HFFc6 (cell line): Measurements from ENCODE around the gene CRMP1. TPM values are rescaled to one million over a fixed set of nuclear protein-coding genes. Genes with fewer than 3 reads are reported as not detected.

Source experiments
- DNase-seq: peaks from one replicate; pipeline ENCODE4 v3.0.0-alpha.2; 2018
- H3K27ac Mint-ChIP-seq: 2 replicates; pipeline ENCODE4 v1.8.0; 2020; ENCODE audit warnings: mild to moderate bottlenecking, mixed read lengths
- H3K27me3 Mint-ChIP-seq: 2 replicates; pipeline ENCODE4 v1.8.0; 2021; ENCODE audit warnings: mild to moderate bottlenecking, moderate library complexity, mixed read lengths; ENCODE audit not compliant: insufficient read depth
- H3K36me3 Mint-ChIP-seq: 2 replicates; pipeline ENCODE4 v1.8.0; 2021; ENCODE audit warnings: low read depth, mixed read lengths
- H3K4me1 Mint-ChIP-seq: 2 replicates; pipeline ENCODE4 v1.8.0; 2020; ENCODE audit warnings: low read depth, mixed read lengths
- H3K4me3 Mint-ChIP-seq: 2 replicates; pipeline ENCODE4 v1.8.0; 2020; ENCODE audit warnings: mild to moderate bottlenecking, moderate library complexity, mixed read lengths
- H3K9me3 Mint-ChIP-seq: 2 replicates; pipeline ENCODE4 v1.8.0; 2020; ENCODE audit warnings: mild to moderate bottlenecking, mixed read lengths
- total RNA-seq, 6 experiments: library from RNA; stranded (reverse); fragmentation: NEBNext Ultra II Directional; extraction: Animal tissue kit (Norgen Biotek cat#: 25700); gene quantifications; 2 replicates in 1 of 6; 3 replicates in 5 of 6; pipeline ENCODE4 v1.2.3, GENCODE V29; 2021
- TF ChIP-seq, protein P1 (sequence below): fragments of 200-600 bp; sonication (generic); IDR thresholded peaks from 2 replicates; pipeline ENCODE4 v1.5.0; 2021; ENCODE audit warnings: antibody characterized with exemption, mild to moderate bottlenecking

Gene CRMP1
- total RNA-seq, 6 experiments from 2014 or later, result not detected

DNA sequence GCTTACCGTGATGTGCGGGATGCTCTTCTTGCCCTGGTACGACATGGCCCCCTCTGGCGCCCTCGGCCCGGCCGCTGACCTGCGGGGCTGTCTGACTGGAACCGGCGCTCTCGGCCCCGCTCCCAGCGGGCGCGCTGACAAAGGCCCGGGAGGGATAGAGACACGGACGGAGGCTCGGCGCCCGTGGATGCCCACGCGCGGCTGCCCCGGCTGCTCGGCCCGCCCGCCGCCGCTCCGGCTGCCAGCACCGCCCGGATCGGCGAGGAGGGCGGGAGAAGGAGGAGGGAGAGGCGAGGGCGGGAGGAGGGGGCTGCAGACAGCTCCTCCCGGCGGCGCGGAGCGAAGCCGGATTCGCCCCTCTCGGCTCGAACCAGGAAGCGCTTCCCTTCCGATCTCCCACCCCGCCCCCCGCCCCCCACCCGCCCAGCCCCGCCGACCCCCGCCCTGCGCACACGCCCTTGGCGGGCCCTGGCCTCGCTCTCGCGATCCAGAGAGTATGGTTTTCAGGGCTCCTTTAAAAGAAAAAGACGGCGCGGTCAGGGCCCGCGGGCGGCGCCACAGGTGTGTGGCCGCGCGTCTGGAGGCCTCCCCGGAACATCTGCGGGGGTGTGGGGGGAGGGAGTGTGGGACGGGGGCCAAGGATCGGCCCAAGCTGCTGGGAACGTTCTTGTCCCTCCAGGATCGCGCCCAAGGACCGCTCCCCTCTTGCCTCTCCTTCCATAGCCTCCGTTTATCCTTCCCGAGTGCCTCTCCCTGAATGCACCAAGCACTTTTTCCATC, 4.5 kb downstream of the CRMP1 start:
- no peak for DNase-seq
- H3K27ac Mint-ChIP-seq, result no peak overlapping the region
- H3K27me3 Mint-ChIP-seq, result peaks cover 20% of the 10 kb centered on the region
- no peaks in the 10 kb centered on the region for H3K4me1 Mint-ChIP-seq
- no peak overlapping the region for H3K4me3 Mint-ChIP-seq
- TF ChIP-seq, protein P1, sequence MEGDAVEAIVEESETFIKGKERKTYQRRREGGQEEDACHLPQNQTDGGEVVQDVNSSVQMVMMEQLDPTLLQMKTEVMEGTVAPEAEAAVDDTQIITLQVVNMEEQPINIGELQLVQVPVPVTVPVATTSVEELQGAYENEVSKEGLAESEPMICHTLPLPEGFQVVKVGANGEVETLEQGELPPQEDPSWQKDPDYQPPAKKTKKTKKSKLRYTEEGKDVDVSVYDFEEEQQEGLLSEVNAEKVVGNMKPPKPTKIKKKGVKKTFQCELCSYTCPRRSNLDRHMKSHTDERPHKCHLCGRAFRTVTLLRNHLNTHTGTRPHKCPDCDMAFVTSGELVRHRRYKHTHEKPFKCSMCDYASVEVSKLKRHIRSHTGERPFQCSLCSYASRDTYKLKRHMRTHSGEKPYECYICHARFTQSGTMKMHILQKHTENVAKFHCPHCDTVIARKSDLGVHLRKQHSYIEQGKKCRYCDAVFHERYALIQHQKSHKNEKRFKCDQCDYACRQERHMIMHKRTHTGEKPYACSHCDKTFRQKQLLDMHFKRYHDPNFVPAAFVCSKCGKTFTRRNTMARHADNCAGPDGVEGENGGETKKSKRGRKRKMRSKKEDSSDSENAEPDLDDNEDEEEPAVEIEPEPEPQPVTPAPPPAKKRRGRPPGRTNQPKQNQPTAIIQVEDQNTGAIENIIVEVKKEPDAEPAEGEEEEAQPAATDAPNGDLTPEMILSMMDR, result no peak
- H3K9me3 Mint-ChIP-seq, result peaks cover 8% of the 10 kb centered on the region; the same call in 1 of the 2 replicates
- no peaks in the 10 kb centered on the region for H3K36me3 Mint-ChIP-seq

DNA sequence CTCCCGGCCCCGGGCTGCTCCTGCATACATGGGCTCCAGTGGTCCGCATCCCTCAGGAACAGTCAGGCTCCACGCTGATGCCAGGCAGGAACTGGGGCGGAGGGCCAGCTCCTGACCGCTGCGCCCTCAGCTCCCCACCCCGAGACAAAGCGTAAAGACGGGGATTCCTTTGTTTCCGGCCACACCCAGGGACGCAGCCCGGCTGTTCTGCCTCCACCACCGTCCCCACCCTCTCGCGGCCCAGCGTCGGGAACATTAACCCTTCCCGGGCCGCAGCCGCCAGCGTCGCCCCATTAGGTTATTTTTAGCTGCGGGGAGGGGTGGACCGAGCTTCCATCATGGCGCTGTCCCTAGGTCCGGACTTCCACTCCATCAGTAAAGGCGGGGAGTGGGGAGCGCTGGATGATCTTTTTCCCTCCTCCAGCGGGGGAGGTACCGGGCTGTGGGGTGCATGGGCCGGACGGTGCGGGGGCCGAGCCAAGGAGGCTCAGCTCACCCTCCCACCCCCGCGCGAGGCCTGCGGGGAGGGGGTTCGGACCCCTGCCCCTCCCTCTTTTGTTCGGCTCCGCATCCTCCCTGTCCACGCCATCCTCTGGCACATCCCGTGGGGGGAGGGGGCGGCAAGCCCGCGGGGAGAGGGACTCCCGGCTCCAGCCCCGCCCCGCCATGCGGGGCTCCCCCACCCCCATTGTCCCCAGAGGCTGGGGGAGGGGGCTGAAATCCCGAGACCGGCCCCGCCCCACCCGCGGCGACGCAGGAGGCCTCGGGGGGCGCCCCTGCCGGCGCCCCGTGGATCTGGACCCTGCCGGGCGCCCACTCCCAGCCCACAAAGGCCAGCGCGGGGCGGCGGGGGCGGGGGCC, 5.3 kb downstream of the CRMP1 start:
- H3K4me1 Mint-ChIP-seq, result no peaks in the 10 kb centered on the region
- DNase-seq, result no peak
- H3K27ac Mint-ChIP-seq, result no peak overlapping the region
- peaks cover 5% of the 10 kb centered on the region; the same call in 1 of the 2 replicates for H3K9me3 Mint-ChIP-seq
- TF ChIP-seq, protein P1, result no peak
- no peaks in the 10 kb centered on the region for H3K36me3 Mint-ChIP-seq
- peaks cover 22% of the 10 kb centered on the region for H3K27me3 Mint-ChIP-seq
- H3K4me3 Mint-ChIP-seq, result no peak overlapping the region

DNA sequence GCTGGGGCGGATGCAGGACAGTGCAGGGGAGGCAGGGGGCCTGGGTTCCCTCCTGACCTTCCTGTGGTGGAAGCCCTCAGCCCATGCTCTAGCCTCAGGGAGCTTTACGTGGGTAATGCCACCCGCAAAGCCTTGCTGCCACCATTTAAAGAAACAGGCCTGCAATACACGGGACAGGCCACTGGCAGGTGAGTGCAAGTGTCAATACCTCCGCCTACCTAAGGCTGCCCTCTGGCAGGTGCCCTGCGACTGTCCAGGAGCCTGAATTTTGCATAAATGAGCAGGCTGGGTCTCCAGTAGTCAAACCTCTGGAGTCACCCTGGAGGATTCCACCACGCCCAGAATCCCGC, 5.9 kb downstream of the CRMP1 start:
- no peak for DNase-seq
- H3K27ac Mint-ChIP-seq, result no peak overlapping the region
- no peak overlapping the region for H3K4me3 Mint-ChIP-seq
- peaks cover 4% of the 10 kb centered on the region; the same call in 1 of the 2 replicates for H3K9me3 Mint-ChIP-seq
- H3K4me1 Mint-ChIP-seq, result no peaks in the 10 kb centered on the region
- TF ChIP-seq, protein P1, result no peak
- H3K27me3 Mint-ChIP-seq, result peaks cover 23% of the 10 kb centered on the region
- no peaks in the 10 kb centered on the region for H3K36me3 Mint-ChIP-seq

DNA sequence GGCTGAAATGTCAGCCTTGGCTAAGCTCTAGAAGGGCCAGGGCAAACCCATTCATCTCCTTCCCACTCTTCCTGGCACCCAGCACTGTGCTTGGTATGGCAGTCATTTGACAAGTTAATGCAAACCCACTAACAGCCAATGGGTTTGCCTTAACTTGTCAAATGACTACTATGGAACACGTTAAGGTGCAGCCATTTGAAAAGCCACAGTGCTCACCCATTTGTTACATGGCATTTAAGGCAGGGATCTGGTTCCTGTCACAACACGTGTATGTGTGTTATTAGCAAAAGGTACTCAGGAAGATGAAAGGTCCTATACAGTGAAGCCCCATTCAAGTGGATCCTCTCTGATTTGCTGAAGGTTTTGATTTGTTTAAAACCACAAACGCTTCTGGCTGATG, 7.2 kb downstream of the CRMP1 start:
- Mint-ChIP-seq H3K4me3 (no peak overlapping the region), H3K4me1 (no peaks in the 10 kb centered on the region), H3K9me3 (no peaks in the 10 kb centered on the region), H3K36me3 (no peaks in the 10 kb centered on the region), H3K27ac (no peak overlapping the region), H3K27me3 (peaks cover 25% of the 10 kb centered on the region)
- DNase-seq, result no peak
- TF ChIP-seq, protein P1, result no peak

DNA sequence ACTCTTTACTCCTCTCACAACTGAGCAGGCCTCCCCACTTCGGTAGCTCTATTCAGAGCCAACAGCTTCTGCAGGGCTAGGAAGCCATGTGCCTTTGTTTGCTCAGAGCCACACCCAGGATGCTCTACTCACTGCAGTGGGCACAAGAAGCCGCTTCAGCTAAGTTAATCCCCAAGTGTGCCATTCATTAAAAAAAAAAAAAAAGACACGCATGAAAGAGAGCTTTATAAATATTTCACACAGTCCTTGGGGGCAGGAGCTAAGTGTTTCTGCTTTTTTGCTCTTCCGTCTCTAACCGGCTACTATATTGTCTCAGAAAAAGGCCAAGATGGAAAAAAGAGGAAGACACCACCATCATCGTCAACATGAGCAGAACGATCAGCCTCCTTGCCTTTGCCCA, 8.1 kb downstream of the CRMP1 start:
- no peaks in the 10 kb centered on the region for H3K36me3 Mint-ChIP-seq
- H3K27me3 Mint-ChIP-seq, result peaks cover 22% of the 10 kb centered on the region
- H3K4me1 Mint-ChIP-seq, result no peaks in the 10 kb centered on the region
- H3K9me3 Mint-ChIP-seq, result no peaks in the 10 kb centered on the region; the same call in 1 of the 2 replicates
- DNase-seq, result no peak
- H3K4me3 Mint-ChIP-seq, result no peak overlapping the region
- TF ChIP-seq, protein P1, result no peak
- no peak overlapping the region for H3K27ac Mint-ChIP-seq
